GM21381 (cell line): Measurements from ENCODE around the gene RBM27.
"Not testable (repeated sequence)": the region's sequence is repeated elsewhere in the genome, so short reads cannot be mapped to it uniquely, and the experiment has no call there.

Experiments
- ATAC-seq: cut with Tn5 transposase; IDR thresholded peaks from one replicate; pipeline ENCODE4 v1.9.1; 2021; ENCODE audit warnings: mild to moderate bottlenecking, moderate library complexity; ENCODE audit not compliant: unreplicated experiment

Gene RBM27

DNA sequence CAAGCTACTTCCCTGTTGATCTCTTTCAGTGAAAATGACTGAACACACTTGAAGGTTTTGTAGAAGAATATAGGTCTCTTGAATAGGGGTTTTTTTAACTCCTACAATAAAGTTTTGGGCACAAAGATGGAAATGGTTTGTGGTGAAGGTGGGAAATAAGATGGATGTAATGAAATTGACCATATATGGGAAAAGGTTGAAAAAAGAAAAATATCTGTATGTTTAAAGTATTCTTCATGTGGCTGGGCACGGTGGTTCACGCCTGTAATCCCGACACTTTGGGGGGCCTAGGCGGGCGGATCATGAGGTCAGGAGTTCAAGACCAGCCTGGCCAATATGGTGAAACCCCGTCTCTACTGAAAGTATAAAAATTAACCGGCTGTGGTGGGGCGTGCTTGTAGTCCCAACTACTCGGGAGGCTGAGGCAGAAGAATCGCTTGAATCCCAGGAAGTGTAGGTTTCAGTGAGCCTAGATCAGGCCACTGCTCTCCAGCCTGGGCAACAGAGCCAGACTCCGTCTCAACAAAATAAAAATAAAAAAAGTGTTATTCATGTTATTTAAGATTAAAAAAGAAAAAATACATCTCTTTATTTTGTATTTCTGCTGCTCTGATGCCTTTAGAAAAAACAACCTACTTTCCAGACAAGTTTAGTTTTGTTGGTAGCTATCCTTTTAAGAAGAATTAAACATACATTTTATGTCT is 2.2 kb downstream of the RBM27 start:
- no peak for ATAC-seq

DNA sequence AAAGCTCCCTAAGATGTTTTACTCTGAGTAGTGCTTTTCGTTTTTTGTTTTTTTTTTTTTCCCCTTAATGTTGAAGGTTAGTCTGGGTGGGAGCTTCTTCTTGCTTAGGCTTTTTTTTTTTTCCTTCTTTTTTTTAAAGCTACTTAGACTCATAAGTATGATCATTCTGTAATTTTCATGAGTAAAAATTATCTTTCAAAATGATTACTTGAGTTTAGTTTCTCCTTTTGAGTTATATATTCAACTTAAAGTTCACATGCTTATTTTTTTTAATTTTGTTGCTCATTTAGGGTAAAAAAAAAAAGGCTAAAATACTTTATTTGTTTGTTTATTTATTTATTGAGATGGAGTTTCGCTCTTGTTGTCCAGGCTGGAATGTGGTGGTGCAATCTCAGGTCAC is 2.9 kb downstream of the RBM27 start:
- no peak for ATAC-seq

DNA sequence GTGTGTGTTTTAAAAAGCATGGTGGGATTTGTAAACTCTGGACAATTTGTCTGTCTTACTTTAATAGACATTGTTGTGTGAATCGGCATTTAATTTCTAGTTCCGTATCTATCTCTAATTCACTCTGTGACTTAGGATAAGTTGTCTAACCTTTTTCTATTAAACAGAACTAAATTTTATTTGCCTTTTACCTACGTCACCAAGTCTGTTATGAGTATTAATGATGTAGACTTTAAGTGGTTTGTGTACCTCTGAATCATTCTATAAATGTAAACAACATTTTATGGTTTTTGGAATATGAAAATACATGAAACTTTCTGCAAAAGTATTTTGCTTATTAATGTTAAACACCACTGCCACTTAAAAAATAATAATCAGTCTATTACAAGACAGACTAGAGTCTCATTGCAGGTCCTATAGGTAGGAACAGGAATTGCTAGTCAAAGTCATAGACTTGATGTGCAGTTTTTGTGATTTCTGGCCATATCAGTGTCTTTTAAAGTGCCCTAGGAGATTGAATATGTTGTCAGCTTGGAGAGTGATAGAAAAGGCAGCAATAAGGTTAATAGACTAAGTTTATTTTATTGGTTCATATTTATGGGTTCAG is 5.6 kb downstream of the RBM27 start:
- ATAC-seq: no peak

DNA sequence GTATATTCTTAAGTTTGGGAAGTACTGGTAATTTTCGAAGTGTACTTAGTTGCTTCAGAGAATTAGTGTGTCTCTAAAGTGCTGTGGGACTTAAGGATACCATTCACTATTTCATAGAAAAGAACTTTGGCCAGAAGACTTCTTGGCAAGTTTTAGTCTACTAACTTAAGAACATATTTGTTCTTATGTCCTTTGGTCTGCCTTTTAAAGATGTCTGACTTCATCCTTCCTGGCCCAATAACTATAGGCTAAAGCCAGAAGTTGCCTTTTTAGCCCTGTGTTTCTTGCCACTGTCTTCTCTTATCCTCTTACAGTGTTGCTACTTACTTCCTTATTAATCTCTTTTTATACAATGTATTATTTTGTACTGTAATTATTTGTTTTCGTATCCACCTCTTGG is 6.3 kb downstream of the RBM27 start:
- ATAC-seq: no peak

DNA sequence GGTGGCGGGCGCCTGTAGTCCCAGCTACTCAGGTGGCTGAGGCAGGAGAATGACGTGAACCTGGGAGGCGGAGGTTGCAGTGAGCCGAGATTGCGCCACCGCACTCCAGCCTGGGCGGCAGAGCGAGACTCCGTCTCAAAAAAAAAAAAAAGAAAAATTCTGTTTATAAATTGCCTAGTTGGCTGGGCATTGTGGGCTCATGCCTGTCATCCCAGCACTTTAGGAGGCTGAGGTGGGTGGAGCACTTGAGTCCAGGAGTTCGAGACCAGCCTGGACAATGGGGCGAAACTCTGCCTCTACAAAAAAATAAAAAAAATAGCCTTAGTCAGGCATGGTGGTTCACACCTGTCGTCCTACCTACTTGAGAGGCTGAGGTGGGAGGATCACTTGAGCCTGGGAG is 7.4 kb downstream of the RBM27 start:
- not testable (repeated sequence) for ATAC-seq

DNA sequence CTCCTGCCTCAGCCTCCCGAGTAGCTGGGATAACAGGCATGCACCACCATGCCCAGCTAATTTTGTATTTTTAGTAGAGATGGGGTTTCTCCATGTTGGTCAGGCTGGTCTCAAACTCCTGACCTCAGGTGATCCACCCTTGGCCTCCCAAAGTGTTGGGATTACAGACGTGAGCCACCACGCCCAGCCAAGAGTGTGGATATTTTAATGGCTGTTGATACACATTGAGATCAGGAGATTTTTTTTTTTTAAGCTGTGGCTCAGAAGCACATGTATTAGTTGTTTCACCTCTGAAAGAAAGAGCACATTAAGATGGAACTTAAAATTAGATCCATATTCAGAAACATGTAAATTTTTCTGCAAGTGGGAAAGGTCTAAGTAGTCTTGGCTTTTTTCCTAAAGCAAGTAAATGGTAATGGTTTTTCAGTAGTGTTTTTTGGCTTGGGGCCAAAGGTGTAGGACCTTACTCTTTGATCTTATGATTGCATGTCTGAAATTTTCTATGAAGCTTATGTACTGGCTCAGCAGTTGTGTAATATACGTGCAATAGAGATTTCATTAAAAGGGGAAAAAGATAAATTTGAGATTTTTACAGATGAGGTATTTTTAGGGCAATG is 9.9 kb downstream of the RBM27 start:
- ATAC-seq: no peak

DNA sequence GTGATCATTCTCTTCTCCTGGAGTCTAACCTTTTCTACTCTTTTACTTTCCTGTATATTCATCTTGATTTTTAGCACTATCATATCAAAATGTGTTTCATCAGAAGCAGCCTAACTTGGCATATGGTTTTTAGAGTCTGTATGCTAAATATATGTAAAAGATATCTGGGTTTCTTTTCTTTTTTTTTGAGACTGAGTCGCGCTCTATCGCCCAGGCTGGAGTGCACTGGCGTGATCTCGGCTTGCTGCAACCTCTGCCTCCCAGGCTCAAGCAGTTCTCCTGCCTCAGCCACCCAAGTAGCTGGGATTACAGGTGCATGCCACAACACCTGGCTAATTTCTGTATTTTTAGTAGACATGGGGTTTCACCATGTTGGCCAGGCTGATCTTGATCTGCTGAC is 11.5 kb downstream of the RBM27 start:
- not testable (repeated sequence) for ATAC-seq

DNA sequence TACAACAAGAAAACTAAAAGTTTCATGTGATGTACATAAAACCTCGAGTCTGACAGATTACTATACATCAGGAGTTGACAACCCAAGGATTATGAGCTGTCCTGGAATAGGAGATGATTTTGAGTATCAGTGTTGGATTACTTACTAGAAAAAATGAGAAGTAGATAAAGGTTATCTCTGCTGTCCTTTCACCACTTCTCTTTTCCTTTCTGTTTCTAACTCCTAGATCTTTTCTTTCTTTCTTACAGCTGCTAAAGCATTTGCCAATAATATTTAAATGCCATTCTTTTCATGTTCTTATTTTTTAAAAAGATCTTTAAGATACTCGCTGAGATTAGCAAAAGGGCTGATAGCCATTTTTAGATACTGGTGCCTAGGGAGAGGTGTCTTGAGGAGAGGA is 14.8 kb downstream of the RBM27 start:
- ATAC-seq: no peak

DNA sequence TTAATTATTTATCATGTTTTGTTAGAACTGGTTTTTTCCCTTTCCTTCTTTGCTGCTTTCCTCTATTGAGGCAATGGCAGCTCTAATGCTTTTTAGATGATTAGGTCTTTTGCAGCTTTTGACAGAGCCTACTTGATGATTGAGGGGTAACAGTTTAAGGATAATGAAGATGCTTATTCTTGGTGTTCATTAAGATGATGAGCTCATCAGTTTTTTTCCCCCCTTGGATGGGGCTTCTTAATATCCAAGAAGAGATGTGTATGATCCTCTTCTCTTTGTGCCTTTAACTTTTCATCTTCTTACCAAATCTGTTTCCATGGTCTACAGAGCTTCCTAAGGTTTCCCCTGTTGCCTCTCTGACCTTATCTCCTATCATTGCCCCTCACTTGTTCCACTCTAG is 15.8 kb downstream of the RBM27 start:
- no peak for ATAC-seq

DNA sequence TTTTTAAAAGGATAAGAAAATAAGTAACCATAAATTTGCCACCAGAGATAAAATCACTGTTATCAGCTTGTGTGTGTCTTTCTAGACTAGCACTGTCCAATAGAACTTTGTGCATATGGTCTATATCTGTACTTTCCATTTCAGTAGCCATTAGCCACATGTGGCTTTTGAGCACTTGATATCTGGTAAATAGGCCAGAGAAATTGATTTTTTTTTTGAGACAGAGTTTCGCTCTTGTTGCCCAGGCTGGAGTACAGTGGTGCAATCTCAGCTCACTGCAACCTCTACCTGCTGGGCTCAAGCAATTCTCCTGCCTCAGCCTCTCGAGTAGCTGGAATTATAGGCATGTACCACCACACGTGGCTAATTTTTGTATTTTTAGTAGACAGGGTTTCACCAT is 17.8 kb downstream of the RBM27 start:
- ATAC-seq: no peak

DNA sequence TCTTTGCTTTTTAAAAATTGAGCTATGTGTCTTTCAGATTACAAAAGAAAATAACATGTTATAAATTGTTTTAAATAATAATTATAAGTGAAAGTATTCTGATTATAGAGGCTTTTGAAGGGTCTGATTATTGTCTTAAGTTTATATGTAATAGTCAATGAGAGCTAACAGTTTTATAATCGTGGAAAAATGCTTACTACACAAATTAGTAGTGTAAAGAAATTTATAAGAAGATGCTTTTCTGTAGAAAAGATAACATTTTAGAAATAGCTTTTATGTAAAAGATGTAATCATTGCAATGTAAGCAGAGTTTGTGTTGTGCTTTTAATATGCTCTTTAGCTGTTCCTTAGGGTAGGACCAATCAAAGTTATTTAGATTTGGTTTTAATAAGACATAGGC is 18.6 kb downstream of the RBM27 start:
- no peak for ATAC-seq

DNA sequence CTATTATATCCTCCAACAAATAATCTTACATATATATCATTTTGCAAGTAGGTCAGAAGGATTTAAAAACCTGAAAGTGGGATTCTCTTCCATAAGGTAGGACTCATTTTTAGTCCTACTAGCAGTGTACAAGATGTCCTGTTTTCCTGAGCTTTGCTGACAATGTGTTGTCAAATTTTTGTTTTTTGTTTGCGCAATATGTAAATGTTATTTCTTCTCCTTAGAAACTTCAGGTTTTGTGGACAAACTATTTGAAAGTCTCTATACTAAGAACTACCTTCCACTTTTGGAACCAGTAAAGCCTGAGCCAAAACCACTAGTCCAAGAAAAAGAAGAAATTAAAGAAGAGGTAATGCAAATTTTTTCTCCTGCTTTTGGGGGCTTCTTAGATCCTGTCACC is 19.8 kb downstream of the RBM27 start:
- no peak for ATAC-seq

DNA sequence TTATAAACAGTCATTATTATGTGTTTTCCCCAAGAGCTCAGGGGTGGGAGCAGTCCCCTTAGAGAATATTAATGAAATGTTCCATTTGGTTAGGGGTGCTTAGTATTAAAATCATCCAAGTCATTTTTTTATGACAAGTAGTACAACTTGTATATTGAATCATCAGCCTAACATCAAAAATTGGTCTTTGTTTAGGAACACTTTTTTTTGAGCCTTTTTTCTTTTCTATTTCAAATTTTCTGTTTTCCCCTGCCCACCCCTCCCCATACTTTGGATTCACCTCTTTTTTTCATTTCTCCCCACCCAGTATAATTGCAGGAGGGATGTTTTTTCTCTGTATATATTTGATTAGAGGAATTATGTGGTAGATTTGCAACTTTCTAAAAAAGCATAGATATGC is 25.8 kb downstream of the RBM27 start:
- no peak for ATAC-seq

DNA sequence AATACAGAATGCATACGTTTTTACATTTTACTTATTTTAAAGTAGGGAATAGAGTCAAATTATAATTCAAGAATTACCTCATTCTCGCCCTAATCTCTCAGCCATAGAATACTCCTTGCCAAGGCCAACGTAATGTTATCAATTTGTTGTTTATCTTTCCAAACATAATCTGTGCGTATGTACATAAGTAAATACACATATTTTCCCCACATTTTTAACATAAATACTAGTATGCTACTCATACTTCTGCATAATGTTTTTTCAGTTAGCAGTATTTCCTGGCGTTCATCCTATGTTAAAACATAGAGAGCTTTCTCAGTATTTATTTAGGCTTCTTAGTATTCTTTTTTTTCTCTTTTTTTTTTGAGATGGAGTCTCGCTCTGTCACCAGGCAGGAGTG is 28.8 kb downstream of the RBM27 start:
- no peak for ATAC-seq

DNA sequence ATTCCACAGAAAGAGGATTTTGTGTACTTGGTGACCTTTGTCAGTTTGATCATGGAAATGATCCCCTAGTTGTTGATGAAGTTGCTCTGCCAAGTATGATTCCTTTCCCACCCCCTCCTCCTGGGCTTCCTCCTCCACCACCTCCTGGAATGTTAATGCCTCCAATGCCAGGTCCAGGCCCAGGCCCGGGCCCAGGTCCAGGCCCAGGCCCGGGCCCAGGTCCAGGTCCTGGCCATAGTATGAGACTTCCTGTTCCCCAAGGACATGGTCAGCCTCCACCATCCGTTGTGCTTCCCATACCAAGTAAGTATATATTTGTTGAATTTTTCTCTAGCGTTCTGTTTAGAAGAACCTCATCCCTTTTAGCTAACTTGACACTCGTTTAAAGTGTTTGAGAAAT is 30.0 kb downstream of the RBM27 start:
- ATAC-seq: no peak

DNA sequence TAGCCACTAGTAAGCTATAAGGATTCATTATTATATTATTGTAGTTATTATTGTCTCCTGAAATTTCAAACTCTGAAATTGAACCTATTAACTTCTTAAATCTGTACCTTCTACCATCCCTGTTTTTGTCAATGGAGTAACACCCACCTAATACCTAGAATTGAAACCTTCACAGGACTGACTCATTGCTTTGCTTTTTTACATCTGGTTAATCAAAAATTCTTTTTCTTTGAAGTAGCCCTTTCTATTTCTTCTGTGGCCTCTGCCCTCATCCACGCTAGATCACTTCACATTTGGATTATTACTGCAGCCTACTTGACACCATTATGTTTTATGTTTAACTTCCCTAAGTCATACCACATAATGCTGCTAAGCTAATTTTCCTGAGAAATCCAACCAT is 35.6 kb downstream of the RBM27 start:
- peak; percentile 83 for ATAC-seq

DNA sequence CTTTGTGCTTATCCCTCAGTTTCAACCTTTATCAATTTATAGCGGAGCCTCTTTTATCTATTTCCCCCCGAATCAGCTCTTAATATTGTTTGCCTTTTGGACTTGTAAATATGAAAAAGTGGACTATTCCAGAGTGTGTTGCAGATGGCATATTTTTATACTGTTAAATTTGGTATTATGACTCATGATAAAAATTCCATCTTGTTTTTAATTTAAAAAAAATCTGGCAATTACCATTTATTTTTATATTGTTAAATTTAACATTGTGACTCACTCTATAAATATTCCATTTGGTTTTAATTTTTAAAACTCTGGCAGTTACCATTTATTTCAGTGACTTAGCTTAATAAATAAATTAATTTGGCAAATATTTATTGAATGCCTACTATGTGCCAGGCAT is 37.5 kb downstream of the RBM27 start:
- ATAC-seq: no peak

DNA sequence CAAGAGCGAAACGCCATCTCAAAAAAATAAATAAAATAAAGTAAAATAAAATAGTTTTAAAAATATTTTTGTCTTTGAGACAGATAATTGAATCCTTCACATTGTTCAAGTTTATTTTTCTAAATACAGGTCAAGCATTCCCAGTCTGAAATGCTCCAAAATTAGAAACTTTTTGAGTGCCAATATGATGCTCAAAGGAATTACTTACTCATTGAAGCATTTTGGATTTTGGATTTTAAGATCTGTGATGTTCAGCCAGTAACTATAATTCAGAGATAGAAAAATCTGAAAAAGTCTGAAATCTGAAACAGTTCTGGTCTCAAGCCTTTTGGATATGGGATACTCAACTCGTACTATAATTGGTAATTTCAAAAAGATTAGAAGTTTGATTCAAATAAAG is 39.8 kb downstream of the RBM27 start:
- ATAC-seq: no peak

DNA sequence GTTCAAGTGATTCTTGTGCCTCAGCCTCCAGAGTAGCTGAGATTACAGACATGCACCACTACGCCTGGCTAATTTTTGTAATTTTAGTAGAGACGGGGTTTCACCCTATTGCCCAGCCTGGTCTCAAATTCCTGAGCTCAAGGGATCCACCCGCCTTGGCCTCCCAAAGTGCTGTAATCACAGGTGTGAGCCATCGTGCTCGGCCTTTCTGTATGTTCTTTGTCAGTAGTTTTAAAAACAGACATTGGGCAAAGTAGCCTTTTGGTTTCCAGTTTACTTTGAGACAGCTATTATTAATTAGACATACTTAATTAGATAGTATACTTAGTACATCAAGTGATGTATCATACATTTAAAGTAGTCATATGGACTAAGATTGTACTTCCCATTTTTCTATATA is 45.2 kb downstream of the RBM27 start:
- ATAC-seq: no peak

DNA sequence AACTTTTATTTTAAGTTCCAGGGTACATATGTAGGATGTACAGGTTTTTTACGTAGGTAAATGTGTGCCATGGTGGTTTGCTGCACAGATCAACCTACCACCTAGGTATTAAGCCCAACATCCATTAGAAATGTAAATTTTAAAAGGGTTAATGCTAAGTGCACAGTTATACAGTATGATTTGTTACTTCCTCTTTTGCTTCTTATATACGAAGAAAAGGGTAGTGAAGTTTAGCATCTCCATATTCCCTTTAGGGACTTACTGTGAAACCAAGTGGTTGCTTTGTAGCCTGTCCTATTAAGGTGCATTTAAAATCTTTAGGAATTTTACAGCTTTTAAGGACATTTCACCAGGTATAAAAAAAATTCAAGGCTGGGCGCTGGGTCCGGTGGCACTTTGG is 46.4 kb downstream of the RBM27 start:
- ATAC-seq: no peak
